HG03520 (cell line): ENCODE results near the gene IPMK.
"Not testable (repeated sequence)": the region's sequence is repeated elsewhere in the genome, so short reads cannot be mapped to it uniquely, and the experiment has no call there.

Source experiments
- ATAC-seq: cut with Tn5 transposase; IDR thresholded peaks from one replicate; pipeline ENCODE4 v1.9.1; 2021; ENCODE audit warnings: mild to moderate bottlenecking, moderate library complexity; ENCODE audit not compliant: unreplicated experiment

Gene IPMK

DNA sequence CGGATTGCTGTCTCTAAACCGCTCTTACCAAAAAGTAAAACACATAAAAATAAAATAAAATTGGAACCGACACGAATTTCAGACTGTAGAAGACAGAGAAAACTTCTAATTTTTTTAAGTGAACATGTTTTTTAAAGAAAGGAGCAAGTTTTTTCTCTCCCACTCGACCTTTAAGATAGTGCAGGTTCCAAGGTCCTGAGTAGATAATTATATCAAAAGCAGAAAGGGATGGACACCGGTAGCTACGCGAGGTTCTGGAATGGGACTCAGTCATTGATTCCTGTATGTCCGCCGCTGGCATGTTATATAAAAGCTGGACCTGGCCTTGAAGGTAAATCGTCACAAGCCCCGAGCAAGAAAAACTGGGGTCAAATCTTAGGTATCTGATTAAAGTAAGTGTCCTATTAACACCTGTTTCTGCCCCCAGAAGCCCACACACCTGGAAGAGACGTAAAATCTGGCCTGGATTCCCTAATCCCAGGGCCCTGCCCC lies 806 bp upstream of the IPMK start:
- peak; percentile 0 for ATAC-seq

DNA sequence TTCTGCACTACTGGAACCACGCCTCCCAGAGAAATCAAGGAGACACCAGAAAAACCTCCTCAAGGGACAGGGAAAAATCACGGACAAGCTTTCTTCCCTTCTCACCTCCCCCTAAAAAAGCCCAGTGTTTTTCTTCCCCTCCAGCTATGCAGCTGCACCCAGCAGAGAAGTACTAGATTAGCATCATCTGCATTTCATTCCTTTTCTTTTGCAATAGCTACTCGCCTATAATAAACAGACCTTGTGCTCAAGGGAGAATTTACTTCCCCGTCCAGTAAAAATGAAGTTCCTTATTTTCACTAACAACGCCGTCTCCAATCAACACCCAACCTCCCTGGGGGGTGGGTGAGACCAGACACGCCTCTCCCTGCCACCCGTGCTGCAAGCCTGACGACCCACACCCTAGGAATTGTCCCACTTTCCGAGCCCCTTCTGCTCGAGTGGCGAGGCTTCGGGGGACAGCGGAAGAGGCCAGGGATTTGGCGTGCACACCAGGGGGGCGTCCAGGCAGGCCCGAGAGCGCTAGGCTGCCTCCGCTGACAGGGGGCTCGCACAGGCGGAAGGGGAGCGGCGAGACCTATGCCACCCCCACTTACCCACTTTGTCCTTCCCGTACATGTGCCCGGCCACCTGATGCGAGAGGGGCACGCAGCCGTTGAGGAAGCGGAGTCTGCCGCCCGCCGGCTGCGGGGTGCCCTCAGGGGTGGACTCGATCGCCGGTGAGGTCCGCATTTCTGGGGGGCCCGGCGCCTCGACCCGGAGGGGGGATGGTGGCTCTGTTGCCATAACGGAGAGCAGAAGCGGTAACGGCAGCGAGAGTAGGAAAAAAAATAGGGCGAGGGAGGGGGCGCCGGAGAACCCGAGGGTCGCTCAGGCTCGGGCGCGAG lies 625 bp downstream of the IPMK start:
- ATAC-seq = no peak

DNA sequence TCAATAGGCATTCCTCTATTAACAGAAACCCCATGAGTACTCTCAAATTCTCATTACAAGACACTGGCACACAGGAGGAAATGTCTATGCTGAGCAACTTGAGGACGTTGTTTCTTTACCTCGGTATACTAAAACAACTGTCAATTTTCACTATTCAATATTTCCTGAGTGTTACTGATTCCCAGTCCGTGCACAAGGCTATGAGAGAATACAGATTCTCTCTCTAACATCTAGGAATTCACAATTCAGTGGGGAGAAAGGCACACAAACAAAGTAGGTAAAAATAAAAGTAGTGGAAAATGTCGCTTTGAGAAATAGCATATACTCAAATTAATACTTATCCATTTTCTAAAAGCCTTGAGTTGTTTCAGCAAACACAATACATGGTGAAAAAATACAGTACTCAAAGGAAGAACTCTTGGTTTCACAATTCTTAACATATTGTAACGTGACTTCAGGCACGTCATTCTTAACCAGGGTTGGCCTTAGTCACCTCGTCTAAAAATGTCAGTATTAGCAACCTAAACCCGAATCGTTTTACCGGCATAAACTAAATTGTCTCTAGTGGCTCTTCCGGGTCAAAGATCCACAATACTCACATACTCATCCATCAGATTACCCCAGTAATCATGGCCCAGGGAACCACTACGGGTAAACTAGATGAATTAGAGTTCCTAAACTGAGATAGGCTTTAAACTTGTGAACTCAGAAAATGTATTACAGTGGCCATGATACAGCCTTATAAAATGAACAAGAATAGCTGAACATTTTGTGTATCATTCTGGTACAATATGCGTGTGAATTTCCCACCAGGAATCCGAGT lies 1.5 kb downstream of the IPMK start:
- ATAC-seq = peak; percentile 26

DNA sequence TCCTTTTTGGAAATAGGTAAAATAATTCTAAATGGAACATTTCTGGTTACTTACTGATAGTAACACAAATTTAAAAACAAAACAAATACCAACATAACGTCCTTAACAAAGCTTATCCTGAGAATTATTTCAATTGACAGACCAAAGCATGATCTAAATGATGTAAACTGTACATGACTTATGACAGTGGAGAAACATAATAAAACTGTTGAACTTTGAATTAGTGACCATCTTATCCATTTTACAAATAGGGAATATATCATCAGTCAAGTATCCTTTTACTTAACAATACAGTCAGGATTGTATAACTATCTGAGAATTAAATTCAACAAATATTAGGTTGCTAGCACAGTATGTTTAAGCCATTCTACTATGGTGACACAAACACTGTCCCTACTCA lies 2.4 kb downstream of the IPMK start:
- no peak for ATAC-seq

DNA sequence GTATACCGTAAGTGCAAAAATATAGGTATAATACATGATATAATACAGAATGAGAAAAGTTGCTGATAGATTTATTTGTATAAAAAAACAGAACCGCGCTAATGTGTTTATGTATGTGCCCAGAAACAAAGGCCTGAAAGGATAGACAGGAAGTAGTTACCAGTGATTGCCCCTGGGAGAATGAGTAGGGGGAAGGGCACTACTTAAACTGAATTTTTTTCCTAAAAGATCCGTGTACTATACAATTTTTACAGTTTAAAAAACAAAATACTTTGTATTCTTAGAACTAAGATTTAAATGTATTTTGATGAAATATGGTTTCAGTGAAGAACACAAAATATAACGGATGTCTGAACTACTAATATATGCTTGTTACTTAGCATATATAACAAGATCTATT lies 2.9 kb downstream of the IPMK start:
- no peak for ATAC-seq

DNA sequence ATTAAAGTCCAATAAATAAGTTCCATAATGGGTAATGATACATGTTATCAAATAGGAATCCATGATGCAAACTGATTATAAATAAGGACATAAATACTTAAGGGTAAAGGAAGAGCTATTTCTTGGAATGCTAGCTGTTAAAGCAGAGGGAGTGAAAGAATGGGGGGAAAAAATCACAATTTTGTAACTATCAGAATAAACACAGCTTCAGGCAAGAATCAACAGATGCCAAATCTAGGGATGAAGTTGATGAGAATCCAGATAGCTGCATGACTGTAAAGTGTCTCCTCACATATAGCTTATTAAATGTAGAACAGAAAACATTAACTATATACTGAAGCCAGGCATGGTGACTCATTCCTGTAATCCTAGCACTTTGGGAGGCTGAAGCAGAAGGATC lies 4.9 kb downstream of the IPMK start:
- ATAC-seq = no peak

DNA sequence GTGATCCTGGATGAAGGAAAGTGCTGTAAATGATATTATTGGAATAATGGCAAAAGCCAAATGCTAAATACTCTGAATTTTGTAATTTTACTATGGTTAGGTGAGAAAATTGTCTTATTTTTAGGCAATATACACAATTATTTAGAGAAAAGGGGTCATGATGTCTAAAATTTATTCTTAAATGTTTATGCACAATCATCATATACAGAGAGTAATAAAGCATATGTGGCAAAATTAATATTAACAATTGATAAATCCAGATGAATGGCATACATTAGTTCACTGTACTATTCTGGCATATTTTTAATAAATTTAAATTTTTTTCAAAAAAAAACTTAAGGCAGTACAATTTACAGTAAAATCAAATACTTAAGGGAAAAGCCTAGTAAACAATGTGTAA lies 7.4 kb downstream of the IPMK start:
- no peak for ATAC-seq

DNA sequence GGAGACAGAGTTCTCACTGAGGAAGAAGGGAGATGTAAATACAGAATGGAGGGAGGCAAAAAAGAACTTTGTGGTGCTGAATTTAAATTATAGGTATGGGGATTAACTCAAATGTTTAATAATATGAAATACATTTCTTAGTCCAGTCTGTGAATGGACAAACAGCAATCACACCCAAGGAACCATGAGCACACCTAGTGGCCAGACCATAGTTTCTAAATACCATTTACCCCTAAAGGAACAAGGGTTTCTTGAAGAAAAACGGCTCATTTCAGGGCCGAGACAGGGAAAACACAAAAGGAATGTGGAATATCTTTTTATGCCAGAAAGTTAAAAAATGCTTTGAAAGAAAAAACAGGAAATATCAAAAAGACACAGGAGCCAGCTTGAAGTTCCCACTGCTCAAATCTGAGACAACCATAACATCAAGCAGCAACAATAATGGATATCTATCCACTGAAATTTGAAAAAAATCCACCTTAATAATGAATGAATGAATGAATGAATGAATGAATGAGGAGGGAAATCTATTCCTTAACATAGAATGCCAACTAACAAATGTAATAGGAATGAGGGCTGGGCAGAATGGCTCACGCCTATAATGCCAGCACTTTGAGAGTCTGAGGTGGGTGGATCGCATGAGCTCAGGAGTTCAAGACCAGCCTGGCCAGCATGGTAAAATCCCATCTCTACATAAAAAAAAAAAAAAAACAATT lies 8.6 kb downstream of the IPMK start:
- no peak for ATAC-seq

DNA sequence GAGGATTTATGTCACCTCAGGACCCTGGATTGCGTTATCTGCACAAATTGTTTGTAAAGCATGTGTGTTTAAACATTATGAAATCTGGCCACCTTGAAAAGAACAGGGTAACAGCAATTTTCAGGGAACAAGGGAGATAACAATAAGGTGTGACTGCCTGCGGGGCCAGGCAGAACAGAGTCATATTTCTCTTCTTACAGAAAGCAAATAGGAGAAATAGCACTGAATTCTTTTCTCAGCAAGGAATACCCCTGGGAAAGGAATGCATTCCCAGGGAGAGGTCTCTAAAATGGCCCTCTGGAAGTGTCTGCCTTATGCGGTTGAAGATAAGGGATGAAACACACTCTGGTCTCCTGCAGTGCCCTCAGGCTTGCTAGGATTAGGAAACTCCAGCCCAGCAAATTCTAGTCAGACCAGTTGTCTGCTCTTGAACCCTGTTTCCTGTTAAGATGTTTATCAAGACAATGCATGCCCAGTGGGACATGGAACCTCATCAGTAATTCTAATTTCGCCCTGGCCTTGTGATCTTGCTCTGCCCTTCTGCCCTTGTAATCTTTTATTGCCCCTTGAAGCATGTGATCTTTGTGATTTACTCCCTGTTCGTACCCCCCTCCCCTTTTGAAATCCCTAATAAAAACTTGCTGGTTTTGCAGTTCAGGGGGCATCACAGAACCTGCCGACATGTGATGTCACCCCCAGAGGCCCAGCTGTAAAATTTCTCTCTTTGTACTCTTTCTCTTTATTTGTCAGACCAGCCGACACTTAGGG lies 11.5 kb downstream of the IPMK start:
- ATAC-seq = not testable (repeated sequence)

DNA sequence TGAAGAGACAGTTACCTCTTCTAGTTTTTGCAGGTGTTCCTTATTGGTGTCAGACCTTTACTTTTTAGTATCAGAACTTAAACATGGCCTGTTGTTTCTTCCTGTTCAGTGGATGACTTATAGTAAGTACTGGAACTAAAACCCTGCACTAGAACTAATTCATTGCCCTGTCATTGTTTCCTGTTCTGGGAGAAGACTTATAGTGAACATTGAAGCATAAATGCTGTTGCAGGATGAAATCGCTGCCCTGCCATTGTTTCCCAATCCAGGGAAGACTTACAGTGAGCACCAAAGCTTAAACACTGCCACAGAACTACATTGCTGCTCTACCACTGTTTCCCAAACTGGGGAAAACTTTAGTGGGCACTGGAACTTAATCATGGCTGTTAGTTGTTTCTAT lies 13.1 kb downstream of the IPMK start:
- no peak for ATAC-seq

DNA sequence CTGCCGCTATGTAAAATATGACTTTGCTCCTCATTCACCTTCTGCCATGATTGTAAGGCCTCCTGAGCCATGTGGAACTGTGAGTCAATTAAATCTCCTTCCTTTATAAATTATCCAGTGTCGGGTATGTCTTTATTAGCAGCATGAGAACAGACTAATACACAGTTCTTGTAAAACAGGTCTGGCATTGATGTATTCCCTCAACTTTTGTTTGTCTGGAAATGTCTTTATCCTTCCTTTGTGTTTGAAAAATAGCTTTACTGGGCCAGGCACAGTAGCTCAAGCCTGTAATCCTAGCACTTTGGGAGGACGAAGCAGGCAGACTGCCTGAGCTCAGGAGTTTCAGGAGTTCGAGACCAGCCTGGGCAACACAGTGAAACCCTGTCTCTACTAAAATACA lies 14.5 kb downstream of the IPMK start:
- ATAC-seq = no peak

DNA sequence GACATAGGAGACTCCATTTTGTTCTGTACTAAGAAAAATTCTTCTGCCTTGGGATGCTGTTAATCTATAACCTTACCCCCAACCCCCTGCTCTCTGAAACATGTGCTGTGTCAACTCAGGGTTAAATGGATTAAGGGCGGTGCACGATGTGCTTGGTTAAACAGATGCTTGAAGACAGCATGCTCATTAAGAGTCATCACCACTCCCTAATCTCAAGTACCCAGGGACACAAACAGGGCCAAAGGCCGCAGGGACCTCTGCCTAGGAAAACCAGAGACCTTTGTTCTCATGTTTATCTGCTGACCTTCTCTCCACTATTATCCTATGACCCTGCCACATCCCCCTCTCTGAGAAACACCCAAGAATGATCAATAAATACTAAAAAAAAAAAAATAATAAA lies 23.0 kb downstream of the IPMK start:
- not testable (repeated sequence) for ATAC-seq

DNA sequence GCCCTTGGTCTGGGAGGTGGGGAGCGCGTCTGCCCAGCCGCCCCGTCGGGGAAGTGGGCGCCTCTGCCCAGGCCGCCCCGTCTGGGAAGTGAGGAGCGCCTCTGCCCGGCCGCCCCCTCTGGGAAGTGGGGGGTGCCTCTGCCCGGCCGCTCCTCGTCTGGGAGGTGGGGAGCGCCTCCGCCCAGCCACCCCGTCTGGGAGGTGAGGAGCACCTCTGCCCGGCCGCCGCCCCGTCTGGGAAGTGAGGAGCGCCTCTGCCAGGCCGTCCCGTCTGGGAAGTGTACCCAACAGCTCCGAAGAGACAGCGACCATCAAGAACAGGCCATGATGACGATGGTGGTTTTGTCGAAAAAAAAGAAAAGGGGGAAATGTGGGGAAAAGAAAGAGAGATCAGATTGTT lies 23.5 kb downstream of the IPMK start:
- ATAC-seq = not testable (repeated sequence)

DNA sequence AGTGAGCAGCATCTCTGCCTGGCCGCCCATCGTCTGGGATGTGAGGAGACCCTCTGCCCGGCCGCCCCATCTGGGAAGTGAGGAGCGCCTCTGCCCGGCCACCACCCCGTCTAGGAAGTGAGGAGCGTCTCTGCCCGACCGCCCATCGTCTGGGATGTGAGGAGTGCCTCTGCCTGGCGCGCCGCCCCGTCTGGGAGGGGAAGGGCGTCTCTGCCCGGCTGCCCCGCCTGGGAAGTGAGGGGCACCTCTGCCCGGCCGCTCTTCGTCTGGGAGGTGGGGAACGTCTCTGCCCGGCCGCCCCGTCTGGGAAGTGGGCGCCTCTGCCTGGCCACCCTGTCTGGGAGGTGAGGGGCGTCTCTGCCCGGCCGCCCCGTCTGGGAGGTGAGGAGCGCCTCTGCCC lies 23.9 kb downstream of the IPMK start:
- ATAC-seq = not testable (repeated sequence)

DNA sequence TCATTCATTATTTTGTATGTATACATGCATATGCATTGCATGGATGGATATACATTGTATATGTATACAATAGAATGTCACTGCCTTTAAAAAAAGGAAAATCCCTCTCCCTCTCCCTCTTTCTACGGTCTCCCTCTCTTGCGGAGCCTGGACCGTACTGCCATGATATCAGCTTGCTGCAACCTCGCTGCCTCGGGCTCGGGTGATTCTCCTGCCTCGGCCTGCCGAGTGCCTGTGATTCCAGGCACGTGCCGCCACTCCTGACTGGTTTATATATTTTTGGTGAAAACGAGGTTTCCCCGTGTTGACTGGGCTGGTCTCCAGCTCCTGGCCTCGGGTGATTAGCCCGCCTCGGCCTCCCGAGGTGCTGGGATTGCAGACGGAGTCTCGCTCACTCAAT lies 24.4 kb downstream of the IPMK start:
- no peak for ATAC-seq

DNA sequence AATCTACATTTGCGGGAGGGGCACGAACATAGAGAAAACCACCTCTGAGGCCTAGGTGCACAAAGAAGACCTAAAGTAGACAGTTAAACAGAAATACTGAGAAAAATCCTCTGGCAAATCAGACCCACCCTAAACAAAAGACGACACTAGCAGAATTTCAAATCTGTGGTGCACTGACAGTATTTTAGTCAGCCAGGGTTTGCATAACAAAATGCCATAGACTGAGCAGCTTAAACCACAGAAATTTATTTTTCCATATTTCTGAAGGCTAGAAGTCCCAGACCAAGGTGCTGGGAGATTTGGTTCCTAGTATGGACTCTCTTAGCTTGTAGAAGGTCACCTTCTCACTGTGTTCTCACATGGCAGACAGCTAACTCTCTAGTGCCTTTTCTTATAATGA lies 26.3 kb downstream of the IPMK start:
- no peak for ATAC-seq

DNA sequence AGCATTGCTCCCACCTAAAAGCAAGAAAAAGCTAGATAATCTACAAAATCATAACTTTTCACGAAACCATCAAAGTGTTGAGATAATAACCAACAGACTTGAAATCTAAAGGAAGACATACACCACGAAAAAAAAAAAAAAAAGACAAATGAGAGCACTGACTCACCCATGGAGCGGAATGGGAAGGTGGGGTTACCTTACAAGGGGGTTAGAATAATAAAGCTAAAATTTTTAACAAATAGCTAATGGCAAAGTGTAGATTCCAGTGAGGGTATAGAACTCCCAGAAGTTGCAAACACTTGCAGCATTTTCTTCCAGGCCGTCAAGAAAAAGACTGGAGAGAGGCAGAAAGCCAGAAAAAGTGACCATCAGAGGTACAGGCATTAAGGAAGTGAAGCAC lies 27.2 kb downstream of the IPMK start:
- no peak for ATAC-seq

DNA sequence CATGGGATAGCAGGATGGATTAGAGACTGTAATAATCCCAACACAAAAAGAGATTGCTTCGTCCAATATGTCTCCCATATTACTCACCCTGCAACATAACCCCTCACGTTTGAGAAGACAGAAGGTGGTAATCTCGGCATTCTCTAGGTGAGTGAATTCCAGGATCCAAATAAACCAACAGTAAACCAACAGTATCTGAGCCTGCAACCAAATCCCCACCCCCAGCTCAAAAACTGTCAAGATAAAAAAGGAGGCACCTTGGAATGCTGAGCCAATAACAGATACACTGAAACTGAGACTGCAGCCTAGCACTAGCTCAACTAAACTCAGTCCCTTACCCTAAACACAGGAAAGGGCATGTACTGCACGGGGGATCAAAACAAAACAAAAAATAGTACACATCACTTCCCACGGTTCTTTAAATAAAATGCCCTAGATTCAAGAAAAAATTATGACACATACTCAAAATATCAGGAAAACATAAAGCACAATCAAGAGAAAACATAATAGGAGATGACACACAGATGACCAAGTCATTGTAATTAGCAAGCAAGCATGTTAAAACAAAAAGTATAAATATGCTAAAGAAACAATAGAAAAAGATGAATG lies 28.0 kb downstream of the IPMK start:
- ATAC-seq = no peak

DNA sequence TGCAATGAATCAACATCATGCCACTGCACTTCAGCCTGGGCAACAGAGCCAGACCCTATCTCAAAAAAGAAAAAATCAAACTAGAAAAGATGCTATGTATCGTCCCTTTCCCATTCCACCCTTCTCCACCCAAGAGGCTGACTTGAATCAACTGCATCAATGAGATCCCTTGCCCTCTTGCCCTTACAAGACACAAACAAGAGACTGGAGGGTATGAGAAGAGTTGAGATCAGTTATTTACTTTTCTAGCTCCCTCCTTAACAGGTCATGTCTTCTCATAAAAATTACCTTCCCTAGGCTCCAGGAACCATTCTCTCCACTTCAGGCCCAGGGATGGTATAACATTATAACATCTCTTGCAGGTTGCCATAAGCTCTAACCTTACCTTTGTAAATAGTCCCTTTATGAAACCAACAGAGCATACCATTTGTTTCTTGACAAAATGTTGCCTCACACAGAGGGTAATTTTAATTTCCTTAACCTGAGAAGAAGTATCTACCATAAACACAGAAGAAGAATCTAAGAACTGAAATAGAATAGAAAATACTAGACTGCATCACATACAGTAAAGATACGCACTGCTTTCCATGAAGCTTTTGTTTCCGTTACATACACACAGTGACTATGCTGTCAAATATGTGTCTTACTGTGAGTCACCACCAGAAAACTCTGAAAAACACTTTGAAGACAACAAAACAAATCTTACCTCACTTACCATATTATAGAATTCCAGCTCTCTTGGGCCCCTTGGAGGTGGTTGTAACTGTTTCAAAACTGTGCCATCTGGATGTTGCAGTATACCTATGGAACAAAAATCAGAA lies 30.5 kb downstream of the IPMK start:
- no peak for ATAC-seq
